ENCODE results near the gene CLMP. TPM values are rescaled to one million over a fixed set of nuclear protein-coding genes. Genes with fewer than 3 reads are reported as not detected.

The CLMP gene
- total and polyA plus RNA-seq, 3 donors from 2014 or later, result 6.0 to 6.5 (median 6.3) TPM

DNA sequence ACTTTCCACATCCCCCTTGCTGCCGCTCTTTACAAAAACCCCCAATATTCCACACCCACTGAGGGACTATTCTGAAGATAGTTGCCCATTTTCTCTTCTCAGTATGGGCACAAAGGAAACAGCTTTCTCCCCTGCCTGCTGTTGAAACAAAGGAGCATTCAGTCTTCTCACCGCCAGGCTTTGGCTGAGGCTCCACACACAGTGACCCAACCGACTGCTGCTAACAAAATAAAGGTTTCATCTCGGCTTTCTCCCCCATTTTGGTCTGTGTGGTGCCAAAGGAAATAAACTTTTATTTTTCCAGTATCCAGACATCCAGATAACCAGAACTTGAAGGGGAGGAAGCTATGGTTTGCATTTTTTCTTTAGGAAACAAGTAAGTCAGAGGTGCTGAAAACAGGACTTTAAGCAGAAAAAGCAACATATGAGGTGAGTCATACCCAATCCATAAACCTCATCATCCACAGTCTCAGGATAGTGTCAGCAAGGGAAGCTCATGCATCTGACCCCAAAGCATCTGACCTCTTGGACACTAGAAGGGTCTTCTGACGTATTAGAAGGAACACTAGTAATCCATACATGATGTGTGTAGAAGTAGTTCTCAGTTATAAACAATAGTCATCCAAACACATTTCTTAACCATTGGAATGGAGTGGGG lies 6.4 kb downstream of the CLMP start:
- DNase-seq, result peak; percentile 36
- Histone ChIP-seq H3K36me3 (ENCODE audit: low read depth, missing control alignments) (no peaks in the 10 kb centered on the region), H3K9me3 (no peaks in the 10 kb centered on the region), H3K4me3 (no peak overlapping the region), H3K4me1 (peaks cover 14% of the 10 kb centered on the region), H3K27ac (peak overlapping the region in 1 of 2 donors; percentile 55), H3K27me3 (no peaks in the 10 kb centered on the region)
- 24 to 33% methylated on average over 5 of the region's 5 CpGs for WGBS, 2 donors
- intact Hi-C loops (cut with DNase I; ENCODE audit: low total_unique reads), result no loop called here
- TF ChIP-seq, protein P1, sequence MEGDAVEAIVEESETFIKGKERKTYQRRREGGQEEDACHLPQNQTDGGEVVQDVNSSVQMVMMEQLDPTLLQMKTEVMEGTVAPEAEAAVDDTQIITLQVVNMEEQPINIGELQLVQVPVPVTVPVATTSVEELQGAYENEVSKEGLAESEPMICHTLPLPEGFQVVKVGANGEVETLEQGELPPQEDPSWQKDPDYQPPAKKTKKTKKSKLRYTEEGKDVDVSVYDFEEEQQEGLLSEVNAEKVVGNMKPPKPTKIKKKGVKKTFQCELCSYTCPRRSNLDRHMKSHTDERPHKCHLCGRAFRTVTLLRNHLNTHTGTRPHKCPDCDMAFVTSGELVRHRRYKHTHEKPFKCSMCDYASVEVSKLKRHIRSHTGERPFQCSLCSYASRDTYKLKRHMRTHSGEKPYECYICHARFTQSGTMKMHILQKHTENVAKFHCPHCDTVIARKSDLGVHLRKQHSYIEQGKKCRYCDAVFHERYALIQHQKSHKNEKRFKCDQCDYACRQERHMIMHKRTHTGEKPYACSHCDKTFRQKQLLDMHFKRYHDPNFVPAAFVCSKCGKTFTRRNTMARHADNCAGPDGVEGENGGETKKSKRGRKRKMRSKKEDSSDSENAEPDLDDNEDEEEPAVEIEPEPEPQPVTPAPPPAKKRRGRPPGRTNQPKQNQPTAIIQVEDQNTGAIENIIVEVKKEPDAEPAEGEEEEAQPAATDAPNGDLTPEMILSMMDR (IDR thresholded peaks at IDR 0.05), result peak in 1 of 3 experiments; percentile 4
- no peak for TF ChIP-seq POLR2A (IDR thresholded peaks at IDR 0.05)

DNA sequence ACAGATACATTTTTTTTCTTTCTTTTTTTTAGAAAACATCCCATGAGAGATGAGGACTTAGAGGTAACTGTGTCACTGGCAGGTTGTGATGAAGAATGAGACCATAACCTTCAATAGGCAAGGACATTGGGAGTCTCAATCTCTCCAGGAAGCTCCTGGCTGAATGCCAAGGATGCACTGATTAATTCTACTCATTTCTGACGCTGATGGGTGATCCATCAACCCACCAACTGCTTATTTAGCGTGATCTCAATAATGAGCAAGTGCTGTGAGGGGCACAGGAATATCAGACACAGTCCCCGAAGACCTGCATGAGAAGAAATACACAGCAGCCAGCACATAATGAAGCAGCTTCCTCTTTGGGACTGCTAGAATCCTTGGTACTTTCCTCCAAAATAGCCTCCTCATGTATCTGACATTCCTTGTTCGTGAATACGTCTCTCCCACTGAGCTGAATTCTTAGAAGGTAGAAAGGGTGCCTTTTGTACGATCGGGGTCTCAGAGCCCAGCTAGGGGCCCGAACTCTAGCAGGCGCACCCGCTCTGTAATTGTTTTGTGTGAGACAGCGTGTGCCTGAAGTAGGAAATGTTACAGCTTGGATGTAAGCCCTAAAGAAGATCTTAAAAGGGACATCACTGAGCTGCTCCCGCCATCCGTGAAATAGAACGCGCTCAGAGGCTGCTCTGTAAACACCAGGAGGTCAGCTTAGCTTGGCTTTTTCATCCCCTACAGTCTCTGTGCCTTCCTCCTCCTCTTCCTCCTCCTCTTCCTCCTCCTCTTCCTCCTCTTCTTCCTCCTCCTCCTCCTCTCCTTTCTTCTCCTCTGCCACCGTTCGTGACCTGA lies 7.2 kb downstream of the CLMP start:
- intact Hi-C loops (cut with DNase I; ENCODE audit: low total_unique reads), result no loop called here
- DNase-seq, result no peak
- TF ChIP-seq, protein P1 (IDR thresholded peaks at IDR 0.05), result no peak
- no peak for TF ChIP-seq POLR2A (IDR thresholded peaks at IDR 0.05)
- WGBS, 2 donors, result 28 to 34% methylated on average over 14 to 17 of the region's 17 CpGs
- no peaks in the 10 kb centered on the region for H3K27me3 ChIP-seq
- H3K4me3 ChIP-seq, result no peak overlapping the region
- H3K36me3 ChIP-seq (ENCODE audit: low read depth, missing control alignments), result no peaks in the 10 kb centered on the region
- H3K9me3 ChIP-seq, result no peaks in the 10 kb centered on the region
- H3K4me1 ChIP-seq, result peaks cover 14% of the 10 kb centered on the region
- peak overlapping the region in 1 of 2 donors; percentile 55 for H3K27ac ChIP-seq

DNA sequence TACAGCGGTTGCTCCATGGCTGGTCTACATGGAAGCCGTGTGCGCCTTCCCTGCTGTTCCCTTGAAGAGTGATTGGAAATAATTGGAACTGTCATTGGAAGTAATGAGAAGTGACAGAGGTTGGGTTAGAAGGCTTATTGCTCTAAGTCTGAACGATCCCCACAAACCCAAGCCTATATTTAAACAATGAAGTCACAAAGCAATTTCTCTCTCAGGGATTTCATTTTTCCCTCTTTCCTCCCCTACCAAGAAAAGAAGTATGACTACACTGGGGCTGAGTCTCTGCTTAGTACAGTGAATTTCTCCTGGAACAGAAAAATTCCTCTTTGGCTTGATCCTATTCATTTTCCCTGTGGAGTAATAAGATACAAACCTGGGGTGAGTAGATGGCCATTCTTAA lies 7.8 kb downstream of the CLMP start:
- Histone ChIP-seq H3K36me3 (ENCODE audit: low read depth, missing control alignments) (no peaks in the 10 kb centered on the region), H3K27ac (no peak overlapping the region), H3K4me1 (peaks cover 14% of the 10 kb centered on the region), H3K4me3 (no peak overlapping the region), H3K27me3 (no peaks in the 10 kb centered on the region), H3K9me3 (no peaks in the 10 kb centered on the region)
- TF ChIP-seq, protein P1 (IDR thresholded peaks at IDR 0.05), result no peak
- no peak for TF ChIP-seq POLR2A (IDR thresholded peaks at IDR 0.05)
- no peak for DNase-seq
- 89 to 96% methylated on average over 4 of the region's 4 CpGs for WGBS, 2 donors
- intact Hi-C loops (cut with DNase I; ENCODE audit: low total_unique reads), result no loop called here

DNA sequence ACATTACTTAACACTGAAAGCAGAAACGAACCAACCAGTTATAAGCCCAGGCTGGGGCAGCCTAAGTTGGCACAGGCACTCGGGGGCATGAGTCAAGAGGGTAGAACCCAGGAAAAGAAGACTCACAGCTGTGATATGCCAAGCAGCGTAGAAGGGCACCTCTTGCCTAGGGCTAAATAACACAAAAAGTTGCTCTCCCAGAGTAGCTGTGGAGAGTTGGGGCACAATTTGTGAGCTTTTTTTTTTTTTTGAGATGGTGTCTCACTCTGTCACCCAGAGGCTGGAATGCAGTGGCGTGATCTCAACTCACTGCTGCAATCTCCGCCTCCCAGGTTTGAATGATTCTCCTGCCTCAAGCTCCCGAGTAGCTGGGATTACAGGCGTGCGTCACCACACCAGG lies 8.8 kb downstream of the CLMP start:
- Histone ChIP-seq H3K4me1 (peaks cover 14% of the 10 kb centered on the region), H3K9me3 (no peaks in the 10 kb centered on the region), H3K27ac (no peak overlapping the region), H3K36me3 (ENCODE audit: low read depth, missing control alignments) (no peaks in the 10 kb centered on the region), H3K4me3 (no peak overlapping the region), H3K27me3 (no peaks in the 10 kb centered on the region)
- TF ChIP-seq, protein P1 (IDR thresholded peaks at IDR 0.05), result no peak
- TF ChIP-seq POLR2A (IDR thresholded peaks at IDR 0.05), result no peak
- intact Hi-C loops (cut with DNase I; ENCODE audit: low total_unique reads), result no loop called here
- 88 to 94% methylated on average over 8 of the region's 8 CpGs for whole genome bisulfite sequencing, 2 donors
- no peak for DNase-seq

Data from testis (tissue), 3 donors.